Neutrophil (primary cell): ENCODE results near the gene PACSIN1.

ENCODE experiments used
- H3K27ac ChIP-seq: fragments of 200-600 bp; sonication (generic); 2 replicates; pipeline ENCODE4 v1.5.1; 2016; ENCODE audit warnings: mild to moderate bottlenecking, moderate library complexity
- H3K27me3 ChIP-seq: fragments of 200-600 bp; sonication (generic); 2 replicates; pipeline ENCODE4 v1.6.0; 2016; ENCODE audit warnings: mild to moderate bottlenecking
- H3K36me3 ChIP-seq: fragments of 200-600 bp; sonication (generic); 2 replicates; pipeline ENCODE4 v1.5.1; 2017
- H3K4me1 ChIP-seq, 2 experiments: fragments of 200-600 bp in 1 of 2; sonication (generic) in 1 of 2; 1 replicate in 1 of 2; 2 replicates in 1 of 2; pipeline versions ENCODE4 v1.5.1 to v1.6.1; 2013 to 2016; ENCODE audit warnings: low read depth in 1 of 2, low read length in 1 of 2, mild to moderate bottlenecking in 1 of 2, moderate library complexity in 1 of 2; ENCODE audit not compliant: control insufficient read depth in 1 of 2, insufficient read depth in 1 of 2
- H3K4me3 ChIP-seq, 2 experiments: fragments of 200-600 bp in 1 of 2; sonication (generic) in 1 of 2; 1 replicate in 1 of 2; 2 replicates in 1 of 2; pipeline ENCODE4 v1.5.1; 2013 to 2016; ENCODE audit warnings: low read depth in 1 of 2, low read length in 1 of 2, mild to moderate bottlenecking in 1 of 2, moderate library complexity in 1 of 2
- H3K9me3 ChIP-seq: fragments of 200-600 bp; sonication (generic); 2 replicates; pipeline ENCODE4 v1.5.1; 2016
- CTCF ChIP-seq: fragments of 200-600 bp; sonication (generic); IDR thresholded peaks from 2 replicates; pipeline ENCODE4 v1.5.1; 2016; ENCODE audit warnings: antibody characterized with exemption

Gene PACSIN1

GRCh38 chr6:34474754-34475153 is 8.9 kb downstream of the PACSIN1 start:
- no peak for TF ChIP-seq CTCF
- Histone ChIP-seq H3K9me3 (no peaks in the 10 kb centered on the region), H3K4me1 (no peaks in the 10 kb centered on the region), H3K27ac (no peak overlapping the region), H3K27me3 (no peaks in the 10 kb centered on the region), H3K4me3 (no peak overlapping the region), H3K36me3 (no peaks in the 10 kb centered on the region)

- Histone ChIP-seq H3K4me1 (no peaks in the 10 kb centered on the region), H3K27ac (no peak overlapping the region), H3K36me3 (no peaks in the 10 kb centered on the region), H3K4me3 (no peak overlapping the region), H3K9me3 (no peaks in the 10 kb centered on the region), H3K27me3 (no peaks in the 10 kb centered on the region)
- no peak for TF ChIP-seq CTCF
Measured at GRCh38 chr6:34475238-34475682, 9.4 kb downstream of the PACSIN1 start.

GRCh38 chr6:34475767-34476328 is 10.0 kb downstream of the PACSIN1 start:
- Histone ChIP-seq H3K27me3 (no peaks in the 10 kb centered on the region), H3K27ac (no peak overlapping the region), H3K9me3 (no peaks in the 10 kb centered on the region), H3K36me3 (no peaks in the 10 kb centered on the region), H3K4me1 (no peaks in the 10 kb centered on the region), H3K4me3 (no peak overlapping the region)
- TF ChIP-seq CTCF = no peak

GRCh38 chr6:34476447-34476846 is 10.6 kb downstream of the PACSIN1 start:
- no peaks in the 10 kb centered on the region for H3K9me3 ChIP-seq

GRCh38 chr6:34476921-34477320 is 11.0 kb downstream of the PACSIN1 start:
- H3K27me3 ChIP-seq = no peaks in the 10 kb centered on the region
- H3K4me1 ChIP-seq = no peaks in the 10 kb centered on the region
- no peaks in the 10 kb centered on the region for H3K36me3 ChIP-seq
- H3K4me3 ChIP-seq = no peak overlapping the region
- H3K27ac ChIP-seq = no peak overlapping the region
- H3K9me3 ChIP-seq = no peaks in the 10 kb centered on the region
- TF ChIP-seq CTCF = no peak

More at GRCh38 chr6:34476447-34476846, 10.6 kb downstream of the PACSIN1 start:
- no peak overlapping the region for H3K4me3 ChIP-seq
- no peak overlapping the region for H3K27ac ChIP-seq
- TF ChIP-seq CTCF = no peak
- no peaks in the 10 kb centered on the region for H3K27me3 ChIP-seq
- H3K4me1 ChIP-seq = no peaks in the 10 kb centered on the region
- no peaks in the 10 kb centered on the region for H3K36me3 ChIP-seq
